HG03108 (cell line): ENCODE data around the gene SDF2L1.
"Not testable (repeated sequence)": the region's sequence is repeated elsewhere in the genome, so short reads cannot be mapped to it uniquely, and the experiment has no call there.

Experiments used
- ATAC-seq: cut with Tn5 transposase; IDR thresholded peaks from one replicate; pipeline ENCODE4 v1.9.1; 2021; ENCODE audit warnings: moderate library complexity; ENCODE audit not compliant: unreplicated experiment

Gene SDF2L1, protein sequence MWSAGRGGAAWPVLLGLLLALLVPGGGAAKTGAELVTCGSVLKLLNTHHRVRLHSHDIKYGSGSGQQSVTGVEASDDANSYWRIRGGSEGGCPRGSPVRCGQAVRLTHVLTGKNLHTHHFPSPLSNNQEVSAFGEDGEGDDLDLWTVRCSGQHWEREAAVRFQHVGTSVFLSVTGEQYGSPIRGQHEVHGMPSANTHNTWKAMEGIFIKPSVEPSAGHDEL

DNA sequence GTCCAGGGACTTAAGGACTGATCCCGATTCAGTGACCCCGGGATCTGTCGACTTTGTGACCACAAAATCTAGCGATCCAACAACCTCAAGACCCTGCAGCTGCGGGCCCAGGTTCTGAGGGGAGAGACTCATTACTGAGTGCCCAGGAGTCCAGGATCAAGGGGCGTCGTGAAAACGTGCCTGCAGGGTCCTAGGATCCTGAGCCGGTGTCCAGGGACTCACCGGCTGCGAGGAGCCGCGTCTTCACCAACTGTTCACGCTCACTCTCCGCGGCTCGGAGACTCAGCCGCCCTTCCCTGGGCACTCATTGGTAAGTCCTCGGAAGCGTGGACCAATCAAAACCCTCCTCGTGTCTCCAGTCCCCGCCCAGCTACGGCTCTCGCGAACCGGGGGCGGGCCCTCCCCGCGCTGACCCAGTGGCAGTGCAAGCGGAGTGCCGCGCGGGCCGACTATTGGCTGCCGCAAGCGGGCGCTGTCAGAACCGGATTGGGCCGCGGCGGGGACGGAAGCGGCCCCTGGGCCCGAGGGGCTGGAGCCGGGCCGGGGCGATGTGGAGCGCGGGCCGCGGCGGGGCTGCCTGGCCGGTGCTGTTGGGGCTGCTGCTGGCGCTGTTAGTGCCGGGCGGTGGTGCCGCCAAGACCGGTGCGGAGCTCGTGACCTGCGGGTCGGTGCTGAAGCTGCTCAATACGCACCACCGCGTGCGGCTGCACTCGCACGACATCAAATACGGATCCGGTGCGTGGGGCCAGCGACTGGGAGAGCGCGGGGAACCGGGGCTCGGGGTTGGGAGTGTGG is at the start of gene SDF2L1:
Gene SDF2L1 (plus strand): TSS at position 514 of the 795 bp plus-strand sequence. CDS start 35 bp downstream, at position 549.
- ATAC-seq: peak; percentile 87

DNA sequence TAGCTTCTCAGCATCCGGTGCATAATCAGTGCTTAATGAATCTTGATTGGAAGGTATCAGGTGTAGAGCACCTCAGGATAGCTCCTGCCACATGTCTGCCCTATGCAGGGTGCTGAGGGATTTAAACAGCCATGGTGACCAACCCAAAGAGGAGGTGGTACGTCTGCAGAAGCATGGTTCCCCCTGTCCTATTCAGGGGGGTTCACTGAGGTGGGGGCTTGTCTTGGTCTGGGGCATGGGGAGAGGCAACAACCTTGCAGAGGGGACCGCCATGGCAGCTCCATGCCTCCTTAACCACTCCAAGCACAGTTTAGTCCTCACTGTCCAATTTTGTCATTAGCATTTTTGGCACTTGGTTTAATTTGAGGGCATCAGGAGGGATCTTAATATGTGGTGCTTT is 49.7 kb upstream of the SDF2L1 start:
- ATAC-seq: no peak

DNA sequence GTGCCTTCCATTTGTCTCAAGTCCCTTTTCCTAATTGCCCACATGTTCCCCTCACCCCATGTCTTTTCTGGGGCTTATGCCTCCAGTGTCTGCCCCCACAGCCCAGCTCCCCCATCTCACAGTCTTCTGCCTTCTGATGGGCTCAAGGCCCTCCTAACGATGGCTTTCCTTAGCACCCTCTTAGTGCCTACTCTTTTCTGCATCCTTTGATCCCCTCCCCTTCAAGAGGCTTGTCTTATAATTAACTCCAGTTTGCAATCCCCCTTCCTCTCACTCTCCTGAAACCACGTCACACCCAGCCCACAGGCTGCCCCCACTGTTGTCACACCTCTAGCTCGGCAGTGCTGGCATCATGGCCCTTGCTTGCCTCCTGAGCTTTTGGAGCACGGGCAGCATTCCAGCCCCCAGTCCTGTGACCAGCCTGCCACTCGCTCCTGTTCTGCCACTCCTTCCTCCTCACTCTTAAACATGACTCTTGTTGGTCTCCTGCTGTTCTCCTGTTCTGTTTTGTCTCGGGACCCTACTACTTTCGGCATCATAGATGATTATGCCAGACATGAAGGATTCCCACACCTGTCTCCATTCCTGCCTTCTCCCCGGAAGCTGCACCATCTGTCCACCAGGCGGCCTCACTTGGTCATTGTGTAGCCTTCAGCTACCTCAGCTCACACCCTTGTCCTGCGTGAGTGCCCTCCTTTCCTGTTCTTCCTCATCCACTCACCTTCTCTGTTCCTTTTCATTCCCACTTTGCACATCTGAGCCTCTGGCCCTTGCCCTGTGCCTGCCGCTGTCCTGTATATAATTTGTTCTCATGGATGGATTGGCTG is 48.5 kb upstream of the SDF2L1 start:
- no peak for ATAC-seq

DNA sequence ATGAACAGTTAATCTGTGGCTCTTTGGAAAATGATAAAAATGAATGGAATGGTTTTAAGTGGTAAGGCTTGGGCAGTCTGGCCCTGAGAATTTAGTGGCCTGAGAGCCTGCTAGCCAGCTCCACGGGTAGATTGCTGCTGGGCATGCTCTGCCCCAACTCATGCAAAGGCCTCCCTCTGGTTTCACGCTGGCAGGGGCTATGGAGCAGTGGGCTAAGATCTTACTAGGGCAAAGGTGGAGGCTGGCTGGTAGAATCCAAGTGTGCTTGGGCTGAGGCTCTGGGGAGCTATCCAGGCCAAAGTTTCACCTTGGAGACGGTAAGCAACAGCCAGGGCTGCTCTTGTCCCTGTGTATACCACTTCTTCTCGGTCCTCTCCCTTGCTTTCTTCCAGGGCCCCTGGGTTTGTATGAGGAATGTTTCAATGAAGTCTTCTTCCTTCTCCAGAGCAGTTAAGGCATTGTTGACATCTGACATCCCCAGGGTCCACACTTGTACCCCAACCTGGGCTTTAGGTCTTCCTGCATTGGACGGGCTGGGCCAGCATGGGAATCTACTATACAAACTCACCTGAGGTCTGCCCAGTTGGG is 47.1 kb upstream of the SDF2L1 start:
- ATAC-seq: no peak

DNA sequence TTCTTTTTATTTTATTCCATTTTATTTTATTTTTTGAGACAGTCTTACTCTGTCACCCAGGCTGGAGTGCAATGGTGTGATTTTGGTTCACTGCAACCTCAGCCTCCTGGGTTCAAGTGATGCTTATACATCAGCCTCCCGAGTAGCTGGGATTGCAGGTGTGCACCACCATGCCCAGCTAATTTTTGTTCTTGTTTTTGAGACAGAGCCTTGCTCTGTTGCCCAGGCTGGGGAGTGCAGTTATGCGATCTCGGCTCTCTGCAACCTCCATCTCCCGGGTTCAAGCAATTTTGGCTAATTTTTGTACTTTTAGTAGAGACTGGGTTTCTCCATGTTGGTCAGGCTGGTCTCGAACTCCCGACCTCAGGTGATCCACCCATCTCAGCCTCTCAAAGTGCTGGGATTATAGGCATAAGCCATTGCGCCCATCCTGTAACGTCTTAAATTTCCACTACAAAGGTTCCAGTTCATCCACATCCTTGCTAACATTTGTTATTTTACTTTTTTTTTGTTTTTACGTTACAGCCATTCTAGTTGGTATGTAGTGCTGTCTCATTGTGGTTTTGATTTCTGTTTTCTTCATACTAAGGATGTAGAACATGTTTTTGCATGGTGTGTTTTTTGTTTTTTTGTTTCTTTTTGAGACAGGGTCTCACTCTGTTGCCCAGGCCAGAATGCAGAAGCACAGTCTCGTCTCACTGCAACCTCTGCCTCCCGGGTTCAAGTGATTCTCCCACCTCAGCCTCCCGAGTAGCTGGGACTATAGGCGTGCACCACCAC is 45.6 kb upstream of the SDF2L1 start:
- not testable (repeated sequence) for ATAC-seq

DNA sequence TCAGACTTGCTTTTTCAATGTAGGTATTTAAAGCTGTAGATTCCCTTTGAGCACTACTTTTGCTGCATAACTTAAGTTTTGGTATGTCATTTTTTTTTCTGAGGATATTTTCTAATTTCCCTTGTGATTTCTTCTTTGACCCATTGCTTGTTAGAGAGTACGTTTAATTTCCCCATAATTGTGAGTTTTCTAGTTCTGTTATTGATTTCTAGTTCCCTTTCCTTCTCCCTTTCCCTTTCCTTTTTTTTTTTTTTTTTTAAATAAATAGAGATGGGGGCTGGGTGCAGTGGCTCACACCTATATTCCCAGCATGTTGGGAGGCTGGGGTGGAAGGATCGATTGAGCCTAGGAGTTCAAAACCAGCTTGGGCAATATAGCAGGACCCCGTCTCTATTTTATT is 43.8 kb upstream of the SDF2L1 start:
- no peak for ATAC-seq

DNA sequence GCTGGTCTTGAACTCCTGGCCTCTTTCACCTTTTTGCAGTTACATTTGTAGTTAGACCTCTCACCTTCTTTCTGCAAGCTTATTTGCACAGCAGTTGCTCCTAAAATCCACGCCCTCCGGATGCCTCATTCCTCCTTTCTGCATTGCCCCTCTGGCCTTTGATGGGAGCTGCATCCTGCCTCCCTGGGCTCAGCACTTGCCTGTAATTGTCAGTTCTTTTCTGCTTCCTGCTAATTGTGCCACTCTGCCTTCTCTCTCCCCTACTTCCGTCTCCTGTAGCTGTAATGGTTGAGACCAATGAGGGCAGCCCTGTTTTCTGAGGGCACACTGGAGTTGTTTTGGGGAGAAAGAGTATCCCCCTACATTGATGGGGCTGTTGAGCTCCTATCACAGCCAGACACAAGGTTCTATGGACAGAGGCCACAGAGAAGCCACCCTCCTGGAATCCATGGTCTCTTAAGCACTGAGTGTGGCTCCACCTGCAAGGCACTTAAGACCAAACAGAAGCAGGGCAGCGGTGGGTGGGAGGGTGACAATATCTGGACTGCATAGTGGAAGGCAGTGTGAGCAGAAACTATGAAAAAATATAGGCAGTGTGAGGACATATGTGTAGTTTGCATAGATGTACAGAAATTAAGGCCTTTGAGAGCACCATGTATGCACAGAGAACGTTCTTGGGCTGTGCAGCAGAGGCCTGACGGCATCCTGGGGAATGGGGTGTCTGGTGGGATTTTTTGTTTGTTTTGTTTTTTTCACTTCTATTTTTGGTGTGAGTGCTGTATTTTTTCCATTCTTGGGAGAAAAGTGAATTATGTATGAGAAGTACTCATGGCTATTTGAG is 42.8 kb upstream of the SDF2L1 start:
- ATAC-seq: no peak

DNA sequence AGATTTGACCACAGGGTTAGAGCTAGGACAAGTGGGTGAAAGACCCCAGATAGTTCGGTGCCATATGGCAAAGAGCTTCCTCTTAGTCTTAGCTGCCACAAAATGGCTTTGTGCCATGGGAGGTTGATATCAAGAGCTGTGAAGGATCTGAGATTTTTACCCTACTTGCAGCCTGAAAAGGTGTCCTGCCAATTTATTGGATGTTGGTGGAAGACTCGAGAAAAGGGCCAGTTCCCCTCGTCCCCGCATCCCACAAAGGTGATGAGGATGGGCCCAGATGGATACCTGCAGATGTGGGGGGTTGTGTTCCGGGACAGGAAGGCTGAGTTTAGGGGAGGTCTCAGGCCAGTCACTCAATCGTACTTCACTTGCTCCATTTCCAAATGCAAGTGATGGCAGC is 39.5 kb upstream of the SDF2L1 start:
- ATAC-seq: no peak

DNA sequence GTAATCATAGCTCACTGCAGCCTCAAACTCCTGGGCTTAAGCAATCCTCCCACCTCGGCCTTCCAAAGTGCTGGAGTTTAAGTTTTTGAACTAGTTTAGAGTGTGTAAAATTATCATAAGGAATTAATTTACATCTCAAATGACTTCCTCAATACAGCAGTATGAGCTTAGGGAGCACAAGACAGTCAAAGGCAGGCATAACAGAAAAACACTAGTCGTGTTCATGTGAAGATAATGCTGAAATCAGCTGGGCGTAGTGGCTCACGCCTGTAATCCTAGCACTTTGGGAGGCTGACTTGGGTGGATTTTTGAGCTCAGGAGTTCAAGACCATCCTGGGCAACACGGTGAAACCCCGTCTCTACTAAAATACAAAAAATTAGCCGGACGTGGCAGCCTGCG is 38.1 kb upstream of the SDF2L1 start:
- no peak for ATAC-seq

DNA sequence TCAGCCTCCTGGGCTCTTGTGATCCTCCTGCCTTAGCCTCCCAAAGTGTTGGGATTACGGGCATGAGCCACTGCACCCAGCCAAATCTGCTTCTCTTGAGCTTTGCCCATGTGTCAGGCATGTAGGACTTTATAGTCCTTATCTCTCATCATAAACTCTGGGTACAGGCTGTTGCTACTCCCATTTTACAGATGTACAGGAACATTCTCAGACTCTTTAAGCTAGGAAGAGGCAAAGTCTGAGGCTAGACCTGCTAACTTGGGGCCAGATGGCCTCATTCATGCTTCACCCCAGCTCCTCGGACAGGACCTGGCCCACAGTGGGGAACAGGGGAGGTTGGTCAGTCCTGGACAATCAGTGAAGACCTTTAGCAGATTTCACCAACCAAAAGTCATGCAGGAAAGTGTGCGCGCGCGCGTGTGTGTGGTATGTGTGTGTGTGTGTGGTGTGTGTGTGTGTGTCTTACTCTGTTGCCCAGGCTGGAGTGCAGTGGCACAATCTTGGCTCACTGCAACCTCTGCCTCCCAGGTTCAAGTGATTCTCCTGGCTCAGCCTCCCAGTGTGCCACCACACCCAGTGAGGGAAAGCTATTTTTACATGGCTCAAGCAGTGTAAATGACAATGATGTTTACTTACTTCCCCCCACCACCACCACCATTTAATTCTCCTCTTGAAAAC is 36.1 kb upstream of the SDF2L1 start:
- no peak for ATAC-seq

DNA sequence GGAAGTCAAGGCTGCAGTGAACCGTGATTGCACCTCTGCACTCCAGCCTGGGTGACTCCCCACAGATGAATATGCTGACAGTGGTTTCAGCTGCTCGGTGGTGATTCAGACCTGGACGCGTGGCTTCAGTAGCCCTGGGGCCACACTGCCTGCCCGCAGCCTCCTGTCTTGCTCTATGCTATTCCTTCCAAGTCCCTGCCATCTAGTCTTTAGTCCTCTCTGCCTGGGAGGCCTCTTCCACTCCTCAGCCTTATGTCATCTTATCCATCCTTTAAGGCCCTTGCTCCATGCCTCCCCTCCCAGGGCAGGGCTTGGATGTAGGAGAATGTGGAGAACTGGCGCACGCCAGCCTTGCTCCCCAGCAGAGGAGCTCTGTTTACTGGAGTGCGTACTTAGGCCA is 35.3 kb upstream of the SDF2L1 start:
- ATAC-seq: no peak

DNA sequence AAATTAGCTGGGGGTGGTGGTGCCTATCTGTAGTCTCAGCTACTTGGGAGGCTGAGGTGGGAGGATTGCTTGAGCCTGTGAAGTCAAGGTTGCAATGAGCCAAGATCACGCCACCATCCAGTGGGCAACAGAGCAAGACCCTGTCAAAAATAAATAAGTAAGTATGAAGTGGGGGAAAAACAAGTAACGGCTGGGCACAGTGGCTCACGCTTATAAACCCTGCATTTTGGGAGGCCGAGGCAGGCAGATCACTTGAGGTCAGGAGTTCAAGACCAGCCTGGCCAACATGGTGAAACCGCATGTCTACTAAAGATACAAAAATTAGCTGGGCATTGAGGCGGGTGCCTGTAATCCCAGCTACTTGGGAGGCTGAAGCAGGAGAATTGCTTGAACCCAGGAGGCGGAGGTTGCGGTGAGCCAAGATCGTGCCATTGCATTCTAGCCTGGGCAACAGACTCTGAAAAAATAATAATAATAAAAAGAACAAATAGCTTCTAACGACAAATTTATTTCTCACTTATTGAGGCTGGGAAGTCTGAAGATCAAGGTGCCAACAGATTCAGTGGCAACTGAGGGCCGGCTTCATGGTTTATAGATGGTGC is 32.4 kb upstream of the SDF2L1 start:
- ATAC-seq: not testable (repeated sequence)

DNA sequence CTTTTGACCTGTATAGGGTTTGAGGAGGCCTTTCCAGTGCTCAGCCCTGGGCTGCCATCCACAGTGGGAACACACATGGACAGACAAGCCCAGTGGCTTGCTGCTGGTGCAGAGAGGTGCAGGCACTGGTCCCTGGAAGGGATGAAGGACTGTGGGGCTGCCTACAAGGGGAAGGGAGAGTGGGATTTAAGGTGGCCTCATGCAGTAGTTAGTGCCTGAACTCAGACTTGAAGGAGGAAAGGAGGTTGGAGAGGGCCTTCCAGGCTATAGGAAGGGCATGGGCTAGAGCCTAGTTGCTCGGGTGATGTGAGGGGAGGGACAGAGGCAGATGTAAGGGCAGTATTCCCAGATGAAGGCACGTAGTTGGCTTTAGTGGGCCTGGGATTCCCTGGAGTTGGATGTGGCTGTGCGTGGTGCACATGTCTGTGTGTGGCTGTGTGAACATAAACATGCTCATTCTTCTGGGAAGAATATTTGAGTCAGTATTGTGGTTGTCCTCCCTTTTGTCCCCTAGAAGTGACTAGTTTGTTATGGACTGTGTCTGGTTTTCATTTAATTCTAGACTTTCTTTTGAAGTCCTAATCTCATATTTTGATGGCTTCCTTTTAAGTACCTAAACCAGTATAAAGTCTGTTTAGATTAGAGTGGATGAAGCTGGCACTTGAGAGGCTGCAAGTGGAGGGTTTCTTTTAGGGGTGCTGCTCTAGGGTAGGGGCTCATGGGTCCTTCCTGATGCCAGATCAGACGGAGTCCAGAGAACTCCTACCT is 30.7 kb upstream of the SDF2L1 start:
- ATAC-seq: no peak

DNA sequence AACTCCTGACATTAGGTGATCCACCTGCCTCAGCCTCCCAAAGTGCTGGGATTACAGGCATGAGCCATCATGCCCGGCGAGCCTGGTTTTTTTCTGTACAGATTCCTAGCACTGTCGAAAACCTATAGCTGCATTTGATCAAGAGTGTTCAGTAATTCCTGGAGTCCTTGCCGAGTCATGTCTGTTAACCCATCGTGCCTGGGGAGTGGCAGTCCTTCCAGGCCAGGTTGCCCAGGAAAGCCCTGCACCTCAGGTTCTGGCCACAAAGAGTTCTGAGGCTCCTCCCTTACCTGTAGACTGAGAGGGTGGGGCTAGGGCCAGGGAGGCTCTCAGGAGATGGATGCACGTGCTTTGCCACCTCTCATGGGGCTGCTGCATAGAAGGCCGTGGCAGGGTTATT is 29.2 kb upstream of the SDF2L1 start:
- ATAC-seq: no peak

DNA sequence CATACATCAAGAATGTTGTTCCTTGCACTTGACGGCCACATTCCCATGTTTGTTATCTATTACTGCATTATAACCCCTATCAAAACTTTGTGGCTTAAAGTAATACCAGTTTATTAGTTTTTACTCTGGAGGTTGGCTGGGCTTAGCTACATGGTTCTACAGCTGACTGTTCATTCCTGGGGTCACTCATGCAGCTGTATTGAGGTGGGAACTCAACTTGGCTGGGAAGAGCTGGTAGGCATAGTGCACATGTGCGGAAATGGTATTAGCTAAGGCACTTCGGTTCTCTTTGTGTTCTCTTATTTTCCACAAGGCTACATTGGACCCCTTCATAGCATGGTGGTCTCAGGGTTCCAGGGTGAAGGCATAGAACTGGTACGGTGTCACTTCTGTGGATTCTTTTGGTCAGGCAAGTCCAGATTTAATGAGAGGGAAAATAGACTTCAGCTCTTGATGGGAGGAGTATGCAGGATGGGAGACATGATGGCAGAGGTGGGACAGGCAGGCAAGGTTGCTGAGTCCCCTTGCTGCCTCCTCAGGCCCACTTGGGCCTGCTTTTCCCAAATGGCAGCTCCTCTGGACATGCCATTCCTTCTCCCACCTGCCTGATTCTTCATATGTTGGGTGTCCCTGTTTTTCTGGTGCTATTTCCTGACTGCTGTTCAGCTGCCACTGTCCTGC is 28.4 kb upstream of the SDF2L1 start:
- no peak for ATAC-seq

DNA sequence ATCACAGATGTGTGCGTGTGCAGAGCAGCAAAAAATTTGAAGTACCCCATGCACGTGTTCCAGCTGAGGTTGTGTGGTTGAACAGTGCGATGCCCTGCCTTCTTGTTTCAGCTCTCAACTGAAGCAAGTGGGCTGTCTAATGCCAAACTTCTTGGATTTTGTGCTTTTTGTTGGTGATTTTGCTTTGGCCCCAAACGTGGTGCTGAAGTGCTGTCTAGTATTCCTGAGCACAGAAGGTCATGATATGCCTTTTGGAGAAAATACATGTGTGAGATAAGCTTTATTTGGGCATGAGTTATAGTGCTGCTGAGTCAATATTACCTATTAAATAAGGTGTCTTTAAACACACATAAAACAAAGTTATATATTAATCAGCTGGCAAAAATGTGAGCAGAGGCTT is 26.4 kb upstream of the SDF2L1 start:
- no peak for ATAC-seq

DNA sequence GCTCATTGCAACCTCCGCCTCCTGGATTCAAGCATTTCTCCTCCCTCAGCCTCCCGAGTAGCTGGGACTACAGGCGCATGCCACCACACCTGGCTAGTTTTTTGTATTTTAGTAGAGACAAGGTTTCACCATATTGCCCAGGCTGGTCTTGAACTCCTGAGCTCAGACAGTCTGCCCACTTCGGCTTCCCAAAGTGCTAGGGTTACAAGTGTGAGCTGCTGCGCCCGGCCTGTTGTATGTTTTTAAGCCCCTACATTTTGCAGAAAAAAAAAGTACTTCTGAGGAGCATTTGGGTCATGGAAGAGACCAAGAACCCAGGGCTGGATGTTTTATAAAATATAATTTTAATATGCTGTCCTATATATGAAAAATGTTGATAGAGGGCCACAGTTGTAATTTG is 24.8 kb upstream of the SDF2L1 start:
- not testable (repeated sequence) for ATAC-seq
